ENCODE measurements around the gene MFSD6L. TPM values are rescaled to one million over a fixed set of nuclear protein-coding genes. Genes with fewer than 3 reads are reported as not detected.

MFSD6L gene
- total RNA-seq, 1 donor from 2014 or later, result 3.1 TPM

- Mint-ChIP-seq H3K36me3 (no peaks in the 10 kb centered on the region), H3K27ac (no peak overlapping the region), H3K4me3 (no peak overlapping the region), H3K9me3 (no peaks in the 10 kb centered on the region), H3K4me1 (ENCODE audit: unreplicated experiment) (peaks cover 11% of the 10 kb centered on the region), H3K27me3 (peaks cover 29% of the 10 kb centered on the region)
- DNase-seq (ENCODE audit: extremely low spot score, unreplicated experiment), result no peak
- no peak for TF ChIP-seq CTCF (conservative IDR thresholded peaks at IDR 0.05)
Observed at GRCh38 chr17:8793649-8794048, 5.5 kb downstream of the MFSD6L start.

- DNase-seq (ENCODE audit: extremely low spot score, unreplicated experiment), result no peak
- no peak for TF ChIP-seq CTCF (conservative IDR thresholded peaks at IDR 0.05)
Observed at GRCh38 chr17:8792646-8793045, 6.5 kb downstream of the MFSD6L start.

GRCh38 chr17:8791910-8792270 lies 7.3 kb downstream of the MFSD6L start:
- Mint-ChIP-seq H3K9me3 (no peaks in the 10 kb centered on the region), H3K36me3 (no peaks in the 10 kb centered on the region), H3K4me1 (ENCODE audit: unreplicated experiment) (peaks cover 11% of the 10 kb centered on the region), H3K27ac (no peak overlapping the region), H3K4me3 (no peak overlapping the region), H3K27me3 (peaks cover 12% of the 10 kb centered on the region)
- TF ChIP-seq CTCF (conservative IDR thresholded peaks at IDR 0.05), result no peak
- DNase-seq (ENCODE audit: extremely low spot score, unreplicated experiment), result no peak

More at GRCh38 chr17:8792646-8793045, 6.5 kb downstream of the MFSD6L start:
- Mint-ChIP-seq H3K27me3 (peaks cover 19% of the 10 kb centered on the region), H3K4me1 (ENCODE audit: unreplicated experiment) (peaks cover 11% of the 10 kb centered on the region), H3K4me3 (no peak overlapping the region), H3K36me3 (no peaks in the 10 kb centered on the region), H3K9me3 (no peaks in the 10 kb centered on the region), H3K27ac (no peak overlapping the region)

DNA sequence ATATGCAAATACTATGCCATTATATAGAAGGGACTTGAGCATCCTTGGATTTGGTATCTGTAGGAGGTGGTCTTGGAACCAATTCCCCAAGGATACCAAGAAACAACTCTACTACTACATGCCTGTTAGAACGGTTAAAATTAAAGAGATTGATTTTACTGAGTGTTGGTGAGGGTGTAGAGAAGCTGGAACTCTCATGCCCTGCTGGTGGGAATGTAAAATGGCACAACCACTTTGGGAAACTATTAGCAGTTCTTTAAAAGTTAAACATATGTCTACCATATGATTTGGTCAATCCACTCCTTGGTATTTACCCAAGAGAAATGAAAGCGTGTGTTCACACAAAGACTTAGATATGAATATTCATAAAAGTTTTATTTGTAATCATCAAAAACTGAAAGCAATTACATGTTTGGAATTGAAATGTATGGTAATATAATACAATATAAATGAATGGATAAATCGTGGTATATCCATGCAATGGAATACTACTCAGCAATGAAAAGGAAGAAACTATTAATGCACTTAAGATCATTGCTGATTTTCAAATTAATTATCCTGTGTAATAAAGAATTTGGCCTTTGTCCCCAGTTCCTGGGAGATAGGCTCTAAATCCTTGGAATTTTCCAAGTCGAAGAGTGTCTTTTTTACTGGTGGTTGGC lies 7.8 kb downstream of the MFSD6L start:
- DNase-seq (ENCODE audit: extremely low spot score, unreplicated experiment), result no peak
- peaks cover 11% of the 10 kb centered on the region for H3K4me1 Mint-ChIP-seq (ENCODE audit: unreplicated experiment)
- no peak overlapping the region for H3K4me3 Mint-ChIP-seq
- no peak overlapping the region for H3K27ac Mint-ChIP-seq
- peaks cover 8% of the 10 kb centered on the region for H3K27me3 Mint-ChIP-seq
- no peaks in the 10 kb centered on the region for H3K36me3 Mint-ChIP-seq
- peak; percentile 65 for TF ChIP-seq CTCF (conservative IDR thresholded peaks at IDR 0.05)
- no peaks in the 10 kb centered on the region for H3K9me3 Mint-ChIP-seq

DNA sequence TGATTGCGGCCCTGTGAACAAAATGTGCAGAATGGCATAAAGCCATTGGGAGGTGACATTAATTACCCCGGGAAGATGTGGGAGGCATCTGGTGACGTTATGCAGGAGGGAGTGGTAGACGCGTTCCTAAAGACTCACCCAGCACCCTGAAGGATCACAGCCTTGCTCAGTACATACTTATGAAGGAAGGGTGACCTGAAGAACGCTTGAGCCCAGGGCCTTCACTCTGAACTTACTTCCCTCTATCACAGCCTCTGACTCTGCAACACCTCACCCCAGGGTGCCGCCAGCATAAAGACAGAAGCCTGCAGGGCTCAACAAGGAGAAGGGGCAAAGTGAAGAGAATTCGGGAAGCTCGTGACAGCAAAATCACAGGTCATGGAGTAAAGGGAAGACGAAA lies 9.4 kb downstream of the MFSD6L start:
- H3K4me1 Mint-ChIP-seq (ENCODE audit: unreplicated experiment), result peaks cover 11% of the 10 kb centered on the region
- no peaks in the 10 kb centered on the region for H3K9me3 Mint-ChIP-seq
- peaks cover 8% of the 10 kb centered on the region for H3K27me3 Mint-ChIP-seq
- no peaks in the 10 kb centered on the region for H3K36me3 Mint-ChIP-seq
- no peak overlapping the region for H3K27ac Mint-ChIP-seq
- H3K4me3 Mint-ChIP-seq, result no peak overlapping the region
- no peak for DNase-seq (ENCODE audit: extremely low spot score, unreplicated experiment)
- no peak for TF ChIP-seq CTCF (conservative IDR thresholded peaks at IDR 0.05)
